GM19239 (cell line): ENCODE results near the gene MCOLN2.
"Not testable (repeated sequence)": the region's sequence is repeated elsewhere in the genome, so short reads cannot be mapped to it uniquely, and the experiment has no call there.

ENCODE experiments used
- DNase-seq: peaks from one replicate; pipeline ENCODE4 v3.0.0; 2011; ENCODE audit warnings: low spot score; ENCODE audit not compliant: insufficient read length
- FAIRE-seq: peaks from 2 replicates; lab custom pipeline; 2011; peaks lifted over from hg19 to GRCh38; lab: Jason Lieb, UNC

Gene MCOLN2

DNA sequence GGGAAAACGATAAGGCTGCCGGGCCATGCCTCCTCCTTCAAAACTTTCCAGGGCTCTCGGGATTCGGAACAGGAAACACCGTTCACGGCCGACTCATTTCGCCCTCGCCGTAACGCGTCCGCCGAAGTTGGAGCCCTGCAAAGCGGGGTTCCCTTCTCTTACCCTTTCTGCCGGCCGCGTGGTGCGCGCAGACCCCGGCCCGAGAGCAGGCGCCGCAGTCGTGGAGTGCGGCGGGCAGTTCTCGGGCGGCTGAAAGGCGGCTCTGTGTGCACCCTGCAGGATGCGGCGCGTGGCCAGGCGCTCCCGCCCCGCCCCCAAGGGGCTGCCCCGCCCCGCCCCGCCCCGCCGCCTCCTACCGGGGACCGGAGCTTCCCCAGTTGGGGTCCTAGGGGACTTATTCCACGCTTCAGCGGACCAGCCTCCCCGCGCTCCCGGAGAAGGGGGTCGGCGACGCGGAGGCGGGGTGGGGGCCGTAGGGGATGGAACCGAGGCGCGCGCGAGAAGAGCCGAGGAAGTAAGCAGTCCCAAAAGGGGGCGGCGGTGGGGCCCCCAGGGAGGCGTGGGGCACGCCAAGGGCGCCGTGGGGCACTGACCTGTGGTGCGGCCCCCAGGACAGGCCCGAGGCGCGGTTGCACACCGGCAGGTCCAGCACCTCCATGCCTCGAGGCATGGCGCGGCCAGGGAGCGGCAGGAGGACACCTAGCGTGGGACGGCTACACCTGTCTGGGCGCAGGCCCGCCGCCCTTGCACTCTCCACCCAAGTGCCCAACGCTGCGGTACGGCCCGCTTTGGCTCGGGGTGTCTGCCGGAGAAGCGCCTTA is at the start of gene MCOLN2:
Gene MCOLN2 (minus strand): TSS at position 268 of the 821 bp plus-strand sequence. CDS start 241 bp downstream, at position 27.
- no peak for DNase-seq

DNA sequence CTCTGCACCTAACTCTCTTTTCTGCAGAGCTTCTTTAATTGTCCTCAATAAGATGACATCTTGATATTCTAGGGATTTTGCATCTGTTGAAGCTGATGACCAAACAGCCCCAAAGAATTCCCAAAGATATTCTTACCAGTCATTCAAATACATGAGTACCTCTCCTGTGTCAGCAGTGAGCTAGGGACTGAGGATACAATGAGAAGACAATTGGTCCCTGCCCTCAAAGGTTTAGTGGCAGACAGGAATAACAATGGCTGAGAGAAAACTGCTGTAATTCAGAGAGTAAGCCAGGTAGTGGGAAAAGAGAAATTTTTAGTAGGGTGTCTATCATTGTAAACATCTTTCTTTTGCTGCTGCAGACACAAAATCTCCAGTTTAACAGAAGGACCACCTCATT is 45.5 kb upstream of the MCOLN2 start:
- DNase-seq (no peak), FAIRE-seq (no peak)

More for the DNA sequence above, at the start of gene MCOLN2:
- no peak for FAIRE-seq

DNA sequence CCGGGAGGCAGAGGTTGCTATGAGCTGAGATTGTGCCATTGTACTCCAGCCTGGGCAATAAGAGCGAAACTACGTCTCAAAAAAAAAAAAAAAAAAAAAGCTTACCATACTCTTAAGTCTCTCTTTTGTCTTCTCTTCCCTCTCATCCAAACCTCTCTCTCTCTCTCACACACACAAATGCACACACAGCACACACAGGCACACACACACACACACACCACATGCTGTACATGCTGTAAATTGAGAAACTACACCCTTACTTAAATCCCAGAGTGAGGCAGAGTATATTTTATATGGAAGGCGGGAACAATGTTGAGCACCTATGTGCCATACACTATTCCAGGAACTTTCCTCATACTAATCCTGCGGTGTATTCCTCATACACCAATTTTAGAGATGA is 44.9 kb upstream of the MCOLN2 start:
- FAIRE-seq: no peak

GRCh38 chr1:85033221-85033620 is 36.3 kb upstream of the MCOLN2 start:
- DNase-seq (no peak), FAIRE-seq (no peak)

More for the DNA sequence above, 44.9 kb upstream of the MCOLN2 start:
- DNase-seq: no peak

- DNase-seq: no peak
- FAIRE-seq: no peak
Measured at GRCh38 chr1:85030536-85030935, 33.6 kb upstream of the MCOLN2 start.

DNA sequence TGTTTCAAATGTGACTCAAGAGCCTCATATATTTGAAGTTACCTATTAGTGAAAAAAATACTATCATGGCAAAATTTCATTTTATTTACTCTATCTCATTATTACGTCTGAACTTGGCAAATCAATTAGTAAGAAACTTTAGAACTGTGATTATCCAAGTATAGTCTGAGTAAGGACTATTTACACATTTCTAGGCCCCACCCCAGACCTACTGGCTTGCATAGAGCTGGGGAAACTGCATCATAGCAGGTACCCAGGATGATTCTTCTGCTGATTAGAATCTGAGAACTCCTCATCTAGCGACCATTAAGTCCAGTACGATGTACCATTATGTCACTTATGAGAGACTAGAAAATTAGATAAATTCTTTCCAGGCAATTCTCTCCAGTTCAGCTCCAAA is 31.2 kb upstream of the MCOLN2 start:
- no peak for FAIRE-seq
- no peak for DNase-seq

- no peak for DNase-seq
- FAIRE-seq: peak; percentile 88
Measured at GRCh38 chr1:85027242-85027983, 30.5 kb upstream of the MCOLN2 start.

DNA sequence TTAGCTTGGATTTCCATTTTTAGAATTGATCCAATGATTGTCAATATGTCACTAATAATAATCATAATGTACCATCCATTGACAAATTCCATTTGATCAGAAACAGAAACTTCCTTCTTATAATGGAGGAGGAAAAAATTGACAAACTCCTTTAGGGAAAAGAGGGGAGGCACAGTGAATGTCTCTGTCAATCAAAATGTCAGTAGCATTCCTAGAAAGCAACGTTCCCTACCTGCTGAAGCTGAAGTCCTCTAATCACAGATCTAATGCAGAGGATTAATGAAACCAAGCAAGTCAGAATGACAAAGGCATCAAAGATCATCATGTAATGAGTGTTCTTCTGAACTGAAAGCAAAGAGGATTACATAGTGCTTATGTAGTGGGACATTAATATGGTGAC is 29.0 kb upstream of the MCOLN2 start:
- DNase-seq (no peak), FAIRE-seq (no peak)

DNA sequence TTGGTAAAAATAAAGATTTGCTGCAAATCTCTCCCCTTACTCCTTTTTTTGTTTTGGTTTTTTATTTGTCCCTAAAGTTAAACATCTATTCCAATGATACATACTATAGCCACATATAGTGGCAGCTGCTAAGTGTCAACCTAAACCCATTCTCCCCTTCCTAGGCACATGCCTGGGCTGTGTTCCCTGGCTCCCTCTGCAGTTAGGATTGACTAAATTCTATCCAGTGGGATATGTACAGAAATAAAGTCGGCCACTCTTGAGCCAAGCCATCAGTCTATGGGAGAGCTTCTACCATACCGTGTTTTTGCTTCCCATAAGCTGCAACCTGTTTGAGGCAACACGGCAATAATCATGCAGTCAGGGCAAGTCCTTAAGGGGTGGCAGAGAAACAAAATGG is 27.8 kb upstream of the MCOLN2 start:
- no peak for FAIRE-seq
- DNase-seq: no peak

DNA sequence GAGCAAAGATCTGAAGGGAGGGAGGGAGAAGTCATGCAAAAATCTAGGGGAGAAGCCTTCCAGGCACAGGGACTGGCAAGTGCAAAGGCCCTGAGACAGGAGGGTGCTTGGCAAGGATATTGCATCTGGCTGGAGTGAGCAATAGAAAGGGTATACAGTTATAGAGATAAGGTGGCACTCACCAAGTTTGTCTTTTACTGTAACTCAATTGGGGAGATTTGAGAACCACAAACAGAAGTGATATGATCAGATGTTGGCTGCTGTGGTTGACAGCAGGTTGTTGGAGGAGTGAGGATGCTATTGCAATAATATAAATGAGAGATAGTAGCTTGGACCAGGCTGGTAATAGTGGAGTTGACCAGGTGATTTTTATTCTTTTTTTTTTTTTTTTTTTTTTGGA is 25.8 kb upstream of the MCOLN2 start:
- DNase-seq: no peak
- no peak for FAIRE-seq

- no peak for DNase-seq
- peak; percentile 26 for FAIRE-seq
Measured at GRCh38 chr1:85019994-85020393, 23.1 kb upstream of the MCOLN2 start.

DNA sequence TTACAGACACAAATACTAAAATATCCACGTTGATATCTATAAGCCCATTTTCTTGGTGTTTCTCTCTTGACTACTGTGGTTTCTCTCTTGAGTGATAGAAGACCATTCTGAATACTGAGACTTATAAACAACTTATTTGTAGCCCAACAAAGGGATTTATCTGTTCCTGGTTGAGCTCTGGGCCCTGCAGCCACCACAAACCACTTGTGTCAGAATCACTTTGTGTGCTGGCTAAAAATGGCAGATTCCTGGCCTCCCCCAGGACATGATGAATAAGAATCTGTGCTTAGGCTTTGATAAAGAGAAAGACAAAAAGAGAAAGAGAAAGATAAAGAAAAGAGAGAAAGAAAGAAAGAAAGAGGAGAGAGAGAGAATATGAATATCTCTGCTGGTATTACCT is 18.9 kb upstream of the MCOLN2 start:
- no peak for DNase-seq
- no peak for FAIRE-seq

- DNase-seq, FAIRE-seq: not testable (repeated sequence)
Measured at GRCh38 chr1:85005641-85006040, 8.7 kb upstream of the MCOLN2 start.

GRCh38 chr1:85001742-85002141 is 4.8 kb upstream of the MCOLN2 start:
- no peak for DNase-seq
- peak; percentile 77 for FAIRE-seq

- FAIRE-seq (peak; percentile 87), DNase-seq (no peak)
Measured at GRCh38 chr1:84998642-84999280, 1.8 kb upstream of the MCOLN2 start.

DNA sequence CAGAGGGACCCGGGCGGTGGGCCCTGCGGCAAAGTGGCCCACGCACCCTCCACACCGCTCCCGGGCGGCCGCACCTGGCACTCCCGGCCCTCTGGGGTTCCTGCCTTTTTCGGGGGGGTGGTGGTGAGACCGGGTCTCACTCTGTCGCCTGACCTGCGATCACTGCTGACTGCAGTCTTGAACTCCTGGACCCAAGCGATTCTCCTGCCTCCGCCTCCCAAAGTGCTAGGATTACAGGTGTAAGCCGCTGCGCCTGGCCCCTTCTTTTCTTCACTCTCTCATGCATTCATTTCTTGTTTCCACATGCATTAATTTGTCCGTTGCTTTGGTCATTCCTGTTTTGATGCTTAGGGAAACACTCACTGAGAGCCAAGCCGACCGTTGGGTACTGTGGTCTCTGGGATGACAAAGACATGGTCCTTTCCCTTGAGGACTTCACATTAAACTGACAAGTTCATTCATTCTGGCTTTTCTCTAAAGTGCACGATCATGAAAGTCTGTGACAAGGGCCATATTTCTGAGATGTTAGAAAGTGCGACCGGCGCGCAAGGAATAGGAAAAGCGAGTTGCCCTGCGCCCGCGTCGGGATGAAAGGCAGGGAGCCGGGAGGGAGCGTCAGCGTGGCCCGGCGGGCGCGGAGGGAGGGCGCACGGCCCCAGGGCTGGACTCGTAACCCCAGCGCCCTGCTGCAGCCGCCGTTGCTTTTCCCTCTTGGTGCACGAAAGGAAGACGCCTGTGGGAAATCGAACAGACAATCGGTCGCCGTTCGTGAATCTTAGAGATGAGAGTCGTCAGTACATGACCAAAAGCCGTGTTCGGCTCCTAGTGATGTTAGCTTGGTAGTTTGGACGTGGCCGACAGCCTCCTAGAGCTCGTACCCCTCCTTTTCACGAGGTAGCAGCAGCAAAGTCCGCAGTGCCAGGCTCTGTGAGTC is 1.0 kb upstream of the MCOLN2 start:
- FAIRE-seq: peak; percentile 77
- DNase-seq: no peak

DNA sequence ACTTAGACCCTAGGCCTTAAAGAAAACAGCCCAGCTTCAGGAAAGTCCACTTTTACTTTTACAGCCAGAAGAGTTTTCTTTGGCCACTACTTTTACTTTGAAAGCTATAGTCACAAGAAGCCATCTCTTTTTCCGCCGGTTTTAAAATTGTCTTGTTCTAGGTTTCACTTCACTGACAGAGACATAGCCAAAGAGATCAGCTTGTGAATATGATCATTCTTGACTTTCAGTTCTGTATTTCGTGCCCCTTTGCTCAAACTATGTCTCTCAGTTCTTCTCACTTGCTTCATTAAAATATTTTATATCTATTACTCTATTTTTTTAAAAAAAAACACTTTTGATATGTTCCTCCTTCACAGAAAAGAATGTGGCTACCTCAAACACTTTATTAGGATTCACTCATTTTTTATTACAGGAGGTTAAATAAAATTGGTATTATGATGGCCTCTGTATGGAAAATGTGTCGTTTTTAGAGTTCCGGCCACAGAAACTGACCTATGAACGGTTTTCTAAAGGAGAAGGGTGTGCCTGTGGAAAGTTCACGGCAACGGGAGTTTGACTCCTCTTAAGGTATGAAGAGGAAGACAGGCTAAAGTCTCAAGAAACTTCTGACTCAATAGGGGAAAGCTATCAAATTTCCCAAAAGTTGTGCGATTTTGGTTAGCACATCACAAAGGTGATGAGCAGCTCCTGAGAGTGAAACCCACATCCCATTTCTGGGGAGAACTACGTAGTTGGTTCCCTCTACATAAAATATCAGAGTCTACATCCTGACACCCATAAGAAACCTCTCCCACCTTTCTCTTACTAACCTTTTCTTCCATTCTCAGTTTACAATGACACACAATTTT is 1.2 kb downstream of the MCOLN2 start:
- DNase-seq: no peak

GRCh38 chr1:84991097-84991920 is 5.6 kb downstream of the MCOLN2 start:
- FAIRE-seq: peak; percentile 94
- no peak for DNase-seq

More for the DNA sequence above, 1.2 kb downstream of the MCOLN2 start:
- FAIRE-seq: peak; percentile 99
